Prostate gland (tissue), 2 donors: ENCODE measurements around the gene ADK. TPM values are rescaled to one million over a fixed set of nuclear protein-coding genes. Genes with fewer than 3 reads are reported as not detected.

Source experiments
- DNase-seq: peaks from one replicate; pipeline ENCODE4 v3.0.0-alpha.2; 2019; ENCODE audit warnings: low spot score
- H3K27ac ChIP-seq, 2 donors: fragments of 200-600 bp; sonication (generic); 2 replicates each; pipeline ENCODE4 v1.5.1; 2017 to 2019
- H3K27me3 ChIP-seq: fragments of 200-600 bp; sonication (generic); replicated peaks from 2 replicates; pipeline ENCODE4 v1.5.1; 2019; ENCODE audit not compliant: insufficient read depth
- H3K36me3 ChIP-seq, 2 donors: fragments of 200-600 bp; sonication (generic); 1 replicate in 1 of 2; 2 replicates in 1 of 2; pipeline versions ENCODE4 v1.5.1 to v1.8.1; 2017 to 2019
- H3K4me1 ChIP-seq: fragments of 200-600 bp; sonication (generic); replicated peaks from 2 replicates; pipeline ENCODE4 v1.5.1; 2019
- H3K4me3 ChIP-seq, 2 donors: fragments of 200-600 bp; sonication (generic); 2 replicates each; pipeline ENCODE4 v1.5.1; 2017 to 2019
- H3K9me3 ChIP-seq: fragments of 200-600 bp; sonication (generic); 2 replicates; pipeline ENCODE4 v1.5.1; 2017
- POLR2A ChIP-seq: fragments of 450-650 bp; IDR thresholded peaks from one replicate; pipeline ENCODE4 v1.6.1; 2016; ENCODE audit warnings: antibody characterized with exemption, mild to moderate bottlenecking
- POLR2AphosphoS5 ChIP-seq: sonication (generic); formaldehyde crosslinking; IDR thresholded peaks from one replicate; pipeline ENCODE4 v1.6.1; 2017; ENCODE audit warnings: antibody characterized with exemption
- WGBS: methylation state at CpG from one replicate; pipeline ENCODE4 v1.1.5; 2018; 5-methylcytosine and 5-hydroxymethylcytosine counted together
- intact Hi-C: fragments of 100-400 bp; cut with DNase I; formaldehyde crosslinking; loops from one replicate; pipeline ENCODE4 v1.14.2; 2022
- total RNA-seq, 2 donors: library from RNA; depleted of rRNA; stranded (reverse); fragments of >200 nt; gene quantifications; one replicate each; pipeline ENCODE4 v1.1.0, GENCODE V29; 2016
- TF ChIP-seq, protein P1 (sequence below), 4 experiments: fragments of 200-600 bp in 2 of 4; fragments of 450-650 bp in 2 of 4; sonication (generic) in 2 of 4; IDR thresholded peaks; 1 replicate in 3 of 4; 2 replicates in 1 of 4; pipeline ENCODE4 v1.5.1; 2016 to 2019; ENCODE audit warnings: antibody characterized with exemption in 4 of 4, mild to moderate bottlenecking in 2 of 4, moderate library complexity in 2 of 4

Gene ADK
- total RNA-seq, 2 donors from 2014 or later = 34.1 to 42.5 TPM

DNA sequence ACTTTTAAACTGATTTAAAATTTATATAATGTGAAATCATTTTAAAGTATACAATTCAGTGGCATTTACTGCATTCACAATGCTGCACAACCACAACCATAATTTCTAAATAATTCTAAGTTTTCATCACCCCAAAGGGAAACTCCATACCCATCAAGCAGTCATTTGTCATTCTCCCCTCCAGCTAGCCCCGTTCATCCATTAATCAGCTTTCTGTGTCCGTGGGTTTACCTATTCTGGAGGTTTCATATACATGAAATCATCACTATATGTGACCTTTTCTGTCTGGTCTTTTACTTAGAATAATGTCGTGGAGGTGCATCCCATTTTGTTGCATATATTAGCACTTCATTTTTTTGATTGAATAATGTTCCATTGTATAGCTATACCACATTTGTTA, 214.1 kb downstream of the ADK start:
- Histone ChIP-seq H3K27ac (no peak overlapping the region), H3K36me3 (no peaks in the 10 kb centered on the region), H3K4me1 (no peaks in the 10 kb centered on the region), H3K9me3 (no peaks in the 10 kb centered on the region), H3K27me3 (no peaks in the 10 kb centered on the region), H3K4me3 (no peak overlapping the region)
- TF ChIP-seq POLR2AphosphoS5 = no peak
- TF ChIP-seq POLR2A = no peak
- intact Hi-C loops = no loop called here
- no peak for DNase-seq
- WGBS = 97% methylated on average over 3 of the region's 3 CpGs

DNA sequence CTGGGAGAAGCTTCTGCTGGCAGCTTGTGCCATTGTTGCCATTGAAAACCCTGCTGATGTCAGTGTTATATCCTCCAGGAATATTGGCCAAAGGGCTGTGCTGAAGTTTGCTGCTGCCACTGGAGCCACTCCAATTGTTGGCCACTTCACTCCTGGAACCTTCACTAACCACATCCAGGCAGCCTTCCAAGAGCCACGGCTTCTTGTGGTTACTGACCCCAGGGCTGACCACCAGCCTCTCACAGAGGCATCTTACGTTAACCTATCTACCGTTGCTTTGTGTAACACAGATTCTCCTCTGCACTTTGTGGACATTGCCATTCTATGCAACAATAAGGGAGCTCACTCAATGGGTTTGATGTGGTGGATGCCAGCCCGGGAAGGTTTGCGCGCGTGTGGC, 220.7 kb downstream of the ADK start:
- Histone ChIP-seq H3K27ac (no peak overlapping the region), H3K4me3 (no peak overlapping the region), H3K36me3 (no peaks in the 10 kb centered on the region), H3K27me3 (no peaks in the 10 kb centered on the region), H3K4me1 (no peaks in the 10 kb centered on the region), H3K9me3 (no peaks in the 10 kb centered on the region)
- intact Hi-C loops = no loop called here
- no peak for DNase-seq
- 89% methylated on average over 7 of the region's 7 CpGs for WGBS
- TF ChIP-seq, protein P1, sequence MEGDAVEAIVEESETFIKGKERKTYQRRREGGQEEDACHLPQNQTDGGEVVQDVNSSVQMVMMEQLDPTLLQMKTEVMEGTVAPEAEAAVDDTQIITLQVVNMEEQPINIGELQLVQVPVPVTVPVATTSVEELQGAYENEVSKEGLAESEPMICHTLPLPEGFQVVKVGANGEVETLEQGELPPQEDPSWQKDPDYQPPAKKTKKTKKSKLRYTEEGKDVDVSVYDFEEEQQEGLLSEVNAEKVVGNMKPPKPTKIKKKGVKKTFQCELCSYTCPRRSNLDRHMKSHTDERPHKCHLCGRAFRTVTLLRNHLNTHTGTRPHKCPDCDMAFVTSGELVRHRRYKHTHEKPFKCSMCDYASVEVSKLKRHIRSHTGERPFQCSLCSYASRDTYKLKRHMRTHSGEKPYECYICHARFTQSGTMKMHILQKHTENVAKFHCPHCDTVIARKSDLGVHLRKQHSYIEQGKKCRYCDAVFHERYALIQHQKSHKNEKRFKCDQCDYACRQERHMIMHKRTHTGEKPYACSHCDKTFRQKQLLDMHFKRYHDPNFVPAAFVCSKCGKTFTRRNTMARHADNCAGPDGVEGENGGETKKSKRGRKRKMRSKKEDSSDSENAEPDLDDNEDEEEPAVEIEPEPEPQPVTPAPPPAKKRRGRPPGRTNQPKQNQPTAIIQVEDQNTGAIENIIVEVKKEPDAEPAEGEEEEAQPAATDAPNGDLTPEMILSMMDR (IDR thresholded peaks at IDR 0.05) = no peak
- TF ChIP-seq POLR2AphosphoS5 (no peak), POLR2A (no peak)

DNA sequence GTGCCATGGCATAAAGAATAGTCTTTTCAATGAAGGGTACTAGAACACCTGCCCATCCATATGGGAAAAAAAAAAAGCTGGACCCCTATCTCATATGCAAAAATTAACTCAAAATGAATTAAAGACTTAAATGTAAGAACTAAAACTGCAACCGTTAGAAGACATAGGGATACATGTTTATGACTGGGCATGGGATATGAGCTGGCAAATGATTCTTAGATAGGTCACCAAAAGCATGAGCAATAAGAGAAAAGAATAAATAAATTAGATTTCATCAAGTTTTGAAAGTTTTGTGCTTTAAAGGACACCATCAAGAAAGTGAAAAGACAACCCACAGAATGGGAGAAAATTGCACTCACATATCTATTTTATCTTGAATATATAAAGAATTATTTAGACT, 222.0 kb downstream of the ADK start:
- intact Hi-C loops = no loop called here
- no peaks in the 10 kb centered on the region for H3K36me3 ChIP-seq
- H3K27me3 ChIP-seq = no peaks in the 10 kb centered on the region
- H3K27ac ChIP-seq = no peak overlapping the region
- 92% methylated on average over 1 of the region's 1 CpG for WGBS
- no peaks in the 10 kb centered on the region for H3K9me3 ChIP-seq
- no peaks in the 10 kb centered on the region for H3K4me1 ChIP-seq
- H3K4me3 ChIP-seq = no peak overlapping the region
- TF ChIP-seq POLR2A = no peak
- no peak for DNase-seq

DNA sequence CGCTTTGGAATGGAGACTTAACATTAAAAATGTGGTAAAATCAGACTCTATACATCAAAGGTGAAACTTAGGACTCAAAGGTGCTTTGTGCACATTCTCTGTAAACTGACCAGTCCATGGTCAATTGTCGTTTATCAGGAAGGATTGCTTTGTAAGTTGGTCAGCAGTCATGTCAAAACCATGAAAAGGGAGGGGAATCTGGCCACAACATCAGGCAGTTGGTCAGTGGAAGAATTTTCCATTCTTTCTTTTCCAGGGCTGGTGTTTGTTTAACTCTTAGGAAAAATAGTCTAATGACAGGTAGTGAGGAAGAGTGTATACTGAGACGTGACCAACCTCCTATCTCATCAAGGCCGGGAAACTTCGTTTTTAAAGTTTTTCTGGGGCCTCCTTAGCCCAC, 226.5 kb downstream of the ADK start:
- Histone ChIP-seq H3K4me3 (no peak overlapping the region), H3K9me3 (no peaks in the 10 kb centered on the region), H3K4me1 (no peaks in the 10 kb centered on the region), H3K27me3 (no peaks in the 10 kb centered on the region), H3K27ac (no peak overlapping the region), H3K36me3 (no peaks in the 10 kb centered on the region)
- intact Hi-C loops = no loop called here
- 85% methylated on average over 5 of the region's 5 CpGs for WGBS
- DNase-seq = no peak
- TF ChIP-seq POLR2A (no peak), POLR2AphosphoS5 (no peak)
- TF ChIP-seq, protein P1 (IDR thresholded peaks at IDR 0.05) = no peak

DNA sequence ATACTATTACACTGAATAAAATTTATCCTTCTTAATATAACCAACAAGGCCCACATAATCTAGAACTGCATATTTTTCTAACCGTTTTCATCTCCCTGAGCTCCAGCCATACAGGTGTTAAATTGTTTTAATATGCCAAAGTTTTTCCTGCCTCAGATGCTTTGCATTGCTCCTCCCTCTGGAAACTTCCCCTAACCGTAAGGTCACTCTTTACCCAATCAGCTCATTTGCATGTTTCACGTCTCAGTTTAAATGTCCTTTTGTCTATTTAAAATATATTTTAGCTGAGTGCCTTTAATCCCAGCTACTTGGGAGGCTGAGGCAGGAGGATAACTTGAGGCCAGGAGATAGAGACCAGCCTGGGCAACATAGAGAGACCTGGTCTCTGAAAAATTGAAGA, 228.5 kb downstream of the ADK start:
- no peak overlapping the region for H3K4me3 ChIP-seq
- 91% methylated on average over 3 of the region's 3 CpGs for WGBS
- no peak for DNase-seq
- intact Hi-C loops = no loop called here
- no peaks in the 10 kb centered on the region for H3K9me3 ChIP-seq
- no peak for TF ChIP-seq POLR2AphosphoS5
- no peaks in the 10 kb centered on the region for H3K4me1 ChIP-seq
- H3K27me3 ChIP-seq = no peaks in the 10 kb centered on the region
- no peaks in the 10 kb centered on the region for H3K36me3 ChIP-seq
- no peak overlapping the region for H3K27ac ChIP-seq

DNA sequence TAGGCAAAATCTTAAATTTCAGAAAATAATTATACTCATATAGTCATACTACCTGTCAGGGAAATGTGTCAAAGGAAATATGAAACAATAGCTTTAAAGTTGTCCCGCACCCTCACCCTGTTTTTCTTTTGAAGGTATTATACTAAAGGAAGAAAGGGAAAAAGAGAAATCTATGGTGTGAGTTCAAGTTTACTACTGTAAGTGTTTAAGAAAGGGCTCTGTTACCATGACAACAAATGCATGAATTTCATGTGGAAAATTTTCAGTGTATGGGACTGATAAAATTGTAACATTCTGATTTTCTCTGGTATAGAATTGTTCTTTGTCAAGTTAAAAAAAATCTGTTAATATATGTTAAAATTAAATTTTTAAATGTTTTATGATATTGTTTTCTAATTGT, 229.8 kb downstream of the ADK start:
- H3K4me3 ChIP-seq = no peak overlapping the region
- H3K27me3 ChIP-seq = no peaks in the 10 kb centered on the region
- DNase-seq = no peak
- no peaks in the 10 kb centered on the region for H3K4me1 ChIP-seq
- H3K36me3 ChIP-seq = no peaks in the 10 kb centered on the region
- intact Hi-C loops = no loop called here
- H3K9me3 ChIP-seq = no peaks in the 10 kb centered on the region
- WGBS = 97% methylated on average over 1 of the region's 1 CpG
- no peak overlapping the region for H3K27ac ChIP-seq
- TF ChIP-seq, protein P1 (IDR thresholded peaks at IDR 0.05) = no peak
